OCI-LY1 (cell line): Measurements from ENCODE around the gene RCAN2.

Experiments used
- H2AFZ ChIP-seq: fragments of 200-600 bp; sonication (generic), shearing (Covaris generic); 2 replicates; pipeline ENCODE4 v1.6.0; 2014; ENCODE audit warnings: antibody characterized with exemption, mild to moderate bottlenecking, low read length
- H3F3A ChIP-seq: fragments of 200-600 bp; sonication (generic), shearing (Covaris generic); 2 replicates; pipeline ENCODE4 v1.6.0; 2014; ENCODE audit warnings: mild to moderate bottlenecking, antibody characterized with exemption, low read length, moderate library complexity; ENCODE audit not compliant: insufficient read depth
- H3K27ac ChIP-seq: fragments of 200-600 bp; sonication (generic); 2 replicates; pipeline ENCODE4 v1.5.1; 2014; ENCODE audit warnings: low read length, mixed run types, mild to moderate bottlenecking, low read depth; ENCODE audit not compliant: poor library complexity, severe bottlenecking
- H3K27me3 ChIP-seq: fragments of 200-600 bp; sonication (generic); 2 replicates; pipeline ENCODE4 v1.6.0; 2014; ENCODE audit warnings: antibody characterized with exemption, mild to moderate bottlenecking, low read length, moderate library complexity; ENCODE audit not compliant: insufficient read depth
- H3K36me3 ChIP-seq: fragments of 200-600 bp; sonication (generic); 2 replicates; pipeline ENCODE4 v1.6.1; 2014; ENCODE audit warnings: mild to moderate bottlenecking, antibody characterized with exemption, low read length, moderate library complexity, mixed read lengths; ENCODE audit not compliant: insufficient read depth
- H3K4me1 ChIP-seq: fragments of 200-600 bp; sonication (generic); 2 replicates; pipeline ENCODE4 v1.5.1; 2014; ENCODE audit warnings: mild to moderate bottlenecking, low read length, moderate library complexity; ENCODE audit not compliant: insufficient read depth, severe bottlenecking
- H3K4me2 ChIP-seq: fragments of 200-600 bp; sonication (generic), shearing (Covaris generic); 2 replicates; pipeline ENCODE4 v1.6.1; 2014; ENCODE audit warnings: low read length
- H3K4me3 ChIP-seq: fragments of 200-600 bp; sonication (generic); 2 replicates; pipeline ENCODE4 v1.5.1; 2014; ENCODE audit warnings: low read length, low read depth, mild to moderate bottlenecking, mixed read lengths; ENCODE audit not compliant: poor library complexity, severe bottlenecking
- H3K79me2 ChIP-seq: fragments of 200-600 bp; shearing (Covaris generic); 2 replicates; pipeline ENCODE4 v1.6.1; 2016; ENCODE audit warnings: mixed run types, low read length, mixed read lengths; ENCODE audit not compliant: insufficient read depth
- H3K9ac ChIP-seq: fragments of 200-600 bp; sonication (generic), shearing (Covaris generic); 2 replicates; pipeline ENCODE4 v1.6.1; 2014; ENCODE audit warnings: mild to moderate bottlenecking, low read length, mixed read lengths
- H3K9me2 ChIP-seq: fragments of 200-600 bp; sonication (generic), shearing (Covaris generic); 2 replicates; pipeline ENCODE4 v1.6.1; 2014; ENCODE audit warnings: low read depth, mild to moderate bottlenecking, low read length, mixed read lengths
- H3K9me3 ChIP-seq: fragments of 200-600 bp; shearing (Covaris generic); 2 replicates; pipeline ENCODE4 v1.6.1; 2014; ENCODE audit warnings: low read length, mixed read lengths
- H4K20me1 ChIP-seq: fragments of 200-600 bp; sonication (generic), shearing (Covaris generic); 2 replicates; pipeline ENCODE4 v1.6.0; 2016; ENCODE audit warnings: mild to moderate bottlenecking, low read length; ENCODE audit not compliant: insufficient read depth
- EZH2 ChIP-seq: fragments of 200-600 bp; sonication (generic), shearing (Covaris generic); IDR thresholded peaks from 2 replicates; pipeline ENCODE4 v1.8.0; 2017; ENCODE audit warnings: borderline replicate concordance, mixed run types, mild to moderate bottlenecking, antibody characterized with exemption, low read length, moderate library complexity, mixed read lengths
- TF ChIP-seq, protein P1 (sequence below): fragments of 200-600 bp; sonication (generic), shearing (Covaris generic); IDR thresholded peaks from 2 replicates; pipeline ENCODE4 v1.5.1; 2017; ENCODE audit warnings: mild to moderate bottlenecking, antibody characterized with exemption, low read length, moderate library complexity, mixed read lengths

The RCAN2 gene

GRCh38 chr6:46274502-46274901, 216.7 kb downstream of the RCAN2 start:
- Histone ChIP-seq H3K9me2 (no peaks in the 10 kb centered on the region), H3K36me3 (no peaks in the 10 kb centered on the region), H3K4me2 (no peak overlapping the region), H3K9ac (no peak overlapping the region), H3K27me3 (no peaks in the 10 kb centered on the region), H3K9me3 (no peaks in the 10 kb centered on the region), H3K4me1 (no peaks in the 10 kb centered on the region), H3K4me3 (no peak overlapping the region), H3K79me2 (no peaks in the 10 kb centered on the region), H2AFZ (no peak overlapping the region), H3K27ac (no peak overlapping the region), H4K20me1 (no peaks in the 10 kb centered on the region), H3F3A (no peaks in the 10 kb centered on the region)
- TF ChIP-seq EZH2, result no peak
- TF ChIP-seq, protein P1, sequence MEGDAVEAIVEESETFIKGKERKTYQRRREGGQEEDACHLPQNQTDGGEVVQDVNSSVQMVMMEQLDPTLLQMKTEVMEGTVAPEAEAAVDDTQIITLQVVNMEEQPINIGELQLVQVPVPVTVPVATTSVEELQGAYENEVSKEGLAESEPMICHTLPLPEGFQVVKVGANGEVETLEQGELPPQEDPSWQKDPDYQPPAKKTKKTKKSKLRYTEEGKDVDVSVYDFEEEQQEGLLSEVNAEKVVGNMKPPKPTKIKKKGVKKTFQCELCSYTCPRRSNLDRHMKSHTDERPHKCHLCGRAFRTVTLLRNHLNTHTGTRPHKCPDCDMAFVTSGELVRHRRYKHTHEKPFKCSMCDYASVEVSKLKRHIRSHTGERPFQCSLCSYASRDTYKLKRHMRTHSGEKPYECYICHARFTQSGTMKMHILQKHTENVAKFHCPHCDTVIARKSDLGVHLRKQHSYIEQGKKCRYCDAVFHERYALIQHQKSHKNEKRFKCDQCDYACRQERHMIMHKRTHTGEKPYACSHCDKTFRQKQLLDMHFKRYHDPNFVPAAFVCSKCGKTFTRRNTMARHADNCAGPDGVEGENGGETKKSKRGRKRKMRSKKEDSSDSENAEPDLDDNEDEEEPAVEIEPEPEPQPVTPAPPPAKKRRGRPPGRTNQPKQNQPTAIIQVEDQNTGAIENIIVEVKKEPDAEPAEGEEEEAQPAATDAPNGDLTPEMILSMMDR, result no peak

DNA sequence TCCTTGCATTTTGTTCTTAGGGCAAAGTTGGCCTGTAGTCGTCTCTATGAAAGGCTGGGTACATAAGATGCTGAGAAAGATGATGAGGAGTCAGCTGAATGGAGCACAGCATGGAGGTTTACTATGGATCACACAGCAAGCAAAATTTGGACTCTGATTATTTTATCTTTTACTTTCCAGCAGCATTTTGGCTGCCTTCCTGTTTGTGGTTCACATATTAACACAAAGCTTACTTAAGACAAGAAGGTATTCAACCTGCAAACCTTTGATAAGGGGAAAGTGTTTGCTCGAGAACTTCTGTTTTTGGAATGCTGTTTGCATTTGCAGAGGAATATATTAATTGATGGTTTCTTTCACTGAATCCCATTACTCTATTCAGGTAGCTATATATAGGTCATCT, 217.3 kb downstream of the RCAN2 start:
- TF ChIP-seq EZH2, result no peak
- TF ChIP-seq, protein P1, result no peak
- no peaks in the 10 kb centered on the region for H3K36me3 ChIP-seq
- no peaks in the 10 kb centered on the region for H3K79me2 ChIP-seq
- H3K9me2 ChIP-seq, result no peaks in the 10 kb centered on the region
- no peaks in the 10 kb centered on the region for H4K20me1 ChIP-seq
- no peaks in the 10 kb centered on the region for H3K4me1 ChIP-seq
- H3K9me3 ChIP-seq, result no peaks in the 10 kb centered on the region
- no peak overlapping the region for H2AFZ ChIP-seq
- no peak overlapping the region for H3K4me2 ChIP-seq
- H3K4me3 ChIP-seq, result no peak overlapping the region
- H3K9ac ChIP-seq, result no peak overlapping the region
- no peaks in the 10 kb centered on the region for H3K27me3 ChIP-seq
- no peaks in the 10 kb centered on the region for H3F3A ChIP-seq
- H3K27ac ChIP-seq, result no peak overlapping the region

GRCh38 chr6:46271728-46272127, 219.5 kb downstream of the RCAN2 start:
- no peaks in the 10 kb centered on the region for H3K9me3 ChIP-seq
- TF ChIP-seq, protein P1, result no peak
- no peak for TF ChIP-seq EZH2
- no peaks in the 10 kb centered on the region for H3F3A ChIP-seq
- no peaks in the 10 kb centered on the region for H4K20me1 ChIP-seq
- no peaks in the 10 kb centered on the region for H3K27me3 ChIP-seq
- H3K4me2 ChIP-seq, result no peak overlapping the region
- no peaks in the 10 kb centered on the region for H3K9me2 ChIP-seq
- no peaks in the 10 kb centered on the region for H3K79me2 ChIP-seq
- no peak overlapping the region for H3K27ac ChIP-seq
- no peak overlapping the region for H3K4me3 ChIP-seq
- no peak overlapping the region for H3K9ac ChIP-seq
- no peaks in the 10 kb centered on the region for H3K4me1 ChIP-seq
- no peak overlapping the region for H2AFZ ChIP-seq
- no peaks in the 10 kb centered on the region for H3K36me3 ChIP-seq
